NCI-H1417 treated with DMSO at 0.1 percent for 48 hours (cell line): Measurements from ENCODE around the gene MSH5.
"Not testable (repeated sequence)": the region's sequence is repeated elsewhere in the genome, so short reads cannot be mapped to it uniquely, and the experiment has no call there.

Experiments
- DNase-seq: peaks from one replicate; lab custom pipeline; 2025; lab: John Stamatoyannopoulos, UW

The MSH5 gene

GRCh38 chr6:31778999-31779885 is 39.4 kb downstream of the MSH5 start:
- DNase-seq: no peak

GRCh38 chr6:31779908-31780307 is 40.1 kb downstream of the MSH5 start:
- DNase-seq: no peak

GRCh38 chr6:31780507-31781243 is 40.9 kb downstream of the MSH5 start:
- no peak for DNase-seq

- no peak for DNase-seq
Measured at GRCh38 chr6:31781244-31782125, 41.7 kb downstream of the MSH5 start.

GRCh38 chr6:31782126-31782855 is 42.5 kb downstream of the MSH5 start:
- DNase-seq: no peak

DNA sequence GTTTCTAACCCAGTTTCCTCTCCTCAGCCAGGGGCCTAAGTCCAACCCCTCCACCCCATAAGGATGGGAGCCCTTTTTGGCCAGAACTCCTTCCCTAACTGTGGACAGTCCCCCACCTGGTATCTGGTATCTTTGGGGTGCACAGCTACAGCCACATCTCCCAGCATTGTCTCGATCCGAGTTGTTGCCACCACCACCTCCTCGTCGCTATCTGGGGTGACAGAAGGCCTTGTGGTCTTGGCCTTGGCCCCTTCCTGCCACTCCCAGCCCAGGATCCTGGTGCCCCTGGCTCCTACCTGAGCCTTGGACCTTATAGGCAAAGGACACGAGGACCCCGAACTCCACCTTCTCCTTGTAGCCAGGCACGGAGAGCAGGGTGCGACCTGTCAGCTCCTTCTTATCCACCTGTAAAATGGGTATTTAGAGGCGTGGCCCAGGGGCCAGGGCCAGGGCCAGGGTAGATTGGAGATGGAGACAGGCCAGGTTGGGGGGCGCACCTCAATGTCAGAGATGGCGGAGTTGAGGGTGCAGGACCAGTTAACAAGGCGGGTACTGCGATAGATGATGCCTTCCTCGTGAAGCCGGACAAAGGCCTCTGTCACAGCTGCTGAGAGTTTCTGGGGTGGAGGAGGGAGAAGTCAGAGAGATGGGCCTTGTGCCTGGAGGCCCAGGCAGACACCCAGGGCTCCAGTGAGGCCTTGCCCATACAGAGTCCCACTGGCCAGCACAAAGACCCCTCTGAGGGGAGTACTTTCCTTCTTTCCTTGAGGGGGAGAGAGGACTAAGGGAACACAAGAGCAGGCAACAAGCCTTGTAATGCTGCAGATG is 44.5 kb downstream of the MSH5 start:
- no peak for DNase-seq

DNA sequence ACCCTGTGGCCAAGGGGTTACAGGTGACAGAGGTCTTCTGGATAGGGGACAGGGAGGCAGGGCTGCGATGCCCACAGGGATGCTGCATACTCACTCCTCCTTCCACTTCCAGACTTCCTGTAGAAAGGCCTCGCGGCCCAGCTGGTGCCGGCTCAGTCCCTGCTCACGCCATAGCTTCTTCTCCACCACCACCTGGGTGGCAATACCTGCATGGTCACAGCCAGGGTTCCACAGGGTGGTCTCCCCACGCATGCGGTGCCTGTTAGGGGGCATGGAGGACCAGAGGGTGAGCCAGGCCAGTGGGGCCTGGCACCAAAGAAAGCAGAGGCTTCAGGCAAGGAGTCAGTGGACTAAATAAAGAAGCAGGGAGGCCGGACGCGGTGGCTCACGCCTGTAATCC is 45.7 kb downstream of the MSH5 start:
- DNase-seq: no peak

DNA sequence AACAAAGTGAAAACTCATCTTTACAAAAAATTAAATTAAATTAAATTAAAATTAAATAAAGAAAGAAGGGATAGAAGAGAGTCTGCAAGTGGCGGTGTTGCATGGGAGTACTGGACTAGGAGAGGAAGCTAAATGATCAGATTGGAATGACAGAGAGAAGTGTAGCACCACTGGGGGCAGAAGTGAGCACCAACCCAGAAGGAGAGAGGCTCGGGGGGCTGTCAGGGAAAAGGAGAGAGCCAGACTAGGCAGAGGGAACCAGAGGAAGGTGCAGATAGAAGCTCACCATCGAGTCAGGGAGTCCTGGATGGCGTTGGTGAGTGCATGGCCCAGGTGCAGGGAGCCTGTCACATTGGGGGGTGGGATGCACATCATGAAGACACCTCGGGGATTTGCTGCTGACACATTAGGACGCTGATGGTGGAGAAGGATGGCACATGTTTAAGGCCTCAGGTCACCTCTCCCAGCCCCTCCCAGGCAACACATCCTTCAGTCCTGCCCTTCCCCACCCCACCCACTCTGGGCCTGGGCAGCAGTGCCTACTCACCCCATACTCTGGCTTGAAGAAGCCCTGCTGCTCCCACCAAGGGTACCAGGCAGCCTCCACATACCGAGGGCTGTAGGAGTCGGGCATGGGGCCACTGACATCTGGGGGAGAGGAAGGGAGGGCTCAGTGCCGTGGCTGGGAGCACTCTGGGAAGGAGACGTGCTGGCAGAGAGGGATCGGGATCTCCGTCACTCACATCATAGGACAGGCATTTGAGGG is 51.7 kb downstream of the MSH5 start:
- DNase-seq: no peak

DNA sequence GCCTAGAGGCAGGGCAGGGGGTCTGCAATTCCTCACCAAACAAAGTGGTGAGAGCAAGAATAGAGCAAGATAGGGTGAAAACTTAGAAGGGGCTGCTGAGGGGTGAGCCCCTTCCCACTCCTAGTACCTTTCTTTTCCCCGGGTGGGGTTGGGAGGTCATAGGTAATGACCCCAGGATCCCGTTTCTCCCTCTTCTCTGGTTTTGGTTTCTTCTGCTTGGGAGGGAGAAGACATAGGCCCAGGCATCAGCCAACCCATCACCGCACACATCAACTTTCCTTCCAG is 52.2 kb downstream of the MSH5 start:
- no peak for DNase-seq

GRCh38 chr6:31792761-31793171 is 53.0 kb downstream of the MSH5 start:
- no peak for DNase-seq

DNA sequence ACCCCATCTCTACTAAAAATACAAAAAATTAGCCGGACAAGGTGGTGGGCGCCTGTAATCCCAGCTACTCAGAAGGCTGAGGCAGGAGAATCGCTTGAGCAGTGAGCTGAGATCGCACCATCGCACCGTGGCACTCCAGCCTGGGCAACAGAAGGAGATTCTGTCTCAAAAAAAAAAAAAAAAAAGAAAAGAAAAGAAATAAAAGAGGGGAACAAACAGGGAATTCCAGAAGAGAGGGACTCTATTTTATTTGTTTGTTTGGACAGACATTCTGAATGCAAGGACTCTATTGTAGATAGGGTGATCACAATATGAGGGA is 54.1 kb downstream of the MSH5 start:
- not testable (repeated sequence) for DNase-seq

DNA sequence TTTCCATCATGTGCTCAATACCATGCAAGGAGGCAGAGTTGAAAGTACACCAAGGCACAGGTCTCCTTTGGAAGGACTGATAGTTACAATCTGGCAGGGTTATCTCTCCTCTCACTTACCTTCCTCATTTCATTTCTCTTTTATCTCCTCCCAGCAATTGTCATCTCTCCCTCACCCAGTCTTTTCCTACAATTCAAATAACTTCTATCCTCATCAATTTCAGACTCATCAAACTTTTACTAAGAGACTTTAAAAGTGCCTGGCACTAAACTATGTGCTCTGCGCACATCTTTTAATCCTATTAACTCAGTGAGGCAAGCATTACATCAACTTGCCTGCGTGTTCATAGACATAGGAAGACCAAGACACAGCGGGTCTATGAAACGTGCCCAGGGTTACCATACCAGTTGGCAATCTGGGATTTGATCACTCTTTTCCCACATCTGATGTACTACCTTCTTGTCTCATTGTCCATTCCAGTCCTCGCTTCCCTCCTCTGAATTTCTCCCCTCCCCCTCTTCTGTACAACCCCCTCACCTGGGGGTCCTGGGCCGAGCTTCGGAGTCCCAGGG is 54.6 kb downstream of the MSH5 start:
- DNase-seq: no peak

- no peak for DNase-seq
Measured at GRCh38 chr6:31794866-31795615, 55.2 kb downstream of the MSH5 start.

- DNase-seq: peak; percentile 66
Measured at GRCh38 chr6:31795616-31796298, 56.0 kb downstream of the MSH5 start, which contains the start of gene VARS1. TSS of gene VARS1 (minus strand) at chr6:31795752. CDS start at chr6:31795217, 535 bp downstream.

DNA sequence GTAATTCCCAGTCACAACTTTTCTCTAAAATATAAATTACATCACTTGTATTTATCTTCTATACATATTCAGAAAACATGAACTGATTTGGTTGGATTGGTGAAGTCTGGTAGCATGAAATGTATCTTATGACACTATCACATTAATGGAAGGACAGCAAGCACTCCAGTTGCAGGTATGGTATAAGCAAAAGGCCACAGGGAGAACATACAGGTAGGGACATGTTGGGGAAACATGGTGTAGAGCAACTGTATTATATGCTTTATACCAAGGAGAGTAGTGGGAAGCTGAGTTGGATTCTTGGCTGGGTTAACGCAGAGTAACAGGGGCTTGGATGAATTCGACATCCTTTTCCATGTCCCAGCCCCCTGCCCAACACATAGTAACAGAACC is 57.2 kb downstream of the MSH5 start:
- no peak for DNase-seq

DNA sequence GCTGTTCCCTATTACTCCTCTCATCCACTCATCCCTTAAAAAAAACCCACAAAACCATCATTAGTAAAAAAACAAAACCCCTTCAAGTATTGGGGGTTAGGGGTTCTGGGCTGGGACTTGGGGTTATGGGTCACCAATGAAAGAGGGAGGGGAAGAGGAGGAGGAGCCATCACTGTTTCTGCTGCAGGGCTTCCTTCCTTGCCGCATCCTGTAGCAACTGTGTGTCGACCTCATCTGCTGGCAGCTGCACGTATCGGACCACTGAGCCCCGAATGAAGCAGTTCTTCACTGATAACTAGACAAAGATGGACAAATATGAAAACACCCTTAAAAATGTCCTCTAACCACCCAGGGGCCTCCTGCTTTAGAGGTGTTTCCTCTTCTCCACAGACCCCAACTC is 57.8 kb downstream of the MSH5 start:
- DNase-seq: no peak

DNA sequence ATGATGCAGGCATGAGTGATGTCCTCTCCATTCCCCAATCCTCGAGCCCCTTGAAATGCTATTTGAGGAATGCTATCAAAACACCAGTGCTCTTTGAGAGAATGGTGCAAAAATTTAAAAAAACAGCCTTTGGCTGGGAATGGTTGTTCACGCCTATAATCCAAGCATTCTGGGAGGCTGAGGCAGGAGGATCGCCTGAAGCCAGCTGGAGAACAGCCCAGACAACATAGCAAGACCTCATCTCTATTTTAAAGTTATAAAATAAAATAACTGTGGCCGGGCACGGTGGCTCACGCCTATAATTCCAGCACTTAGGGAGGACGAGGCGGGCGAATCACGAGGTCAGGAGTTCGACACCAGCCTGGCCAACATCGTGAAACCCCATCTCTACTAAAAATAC is 60.0 kb downstream of the MSH5 start:
- DNase-seq: no peak
